CD4-positive, alpha-beta T cell (primary cell): ENCODE measurements around the gene MCL1. TPM values are rescaled to one million over a fixed set of nuclear protein-coding genes. Genes with fewer than 3 reads are reported as not detected.

Source experiments
- ATAC-seq: fragments of 200-7000 bp; cut with Tn5 transposase; one replicate; pipeline ENCODE4 v1.10.0; 2022; ENCODE audit warnings: mild to moderate bottlenecking; ENCODE audit not compliant: poor library complexity
- CTCF ChIA-PET: fragments of 350-600 bp; sonication (Branson Sonifier 250); formaldehyde crosslinking; loops from one replicate; lab custom pipeline; 2021; ENCODE audit warnings: antibody characterized with exemption, inconsistent platforms; lab: Charles Lee
- POLR2A ChIA-PET: fragments of 350-600 bp; sonication (Branson Sonifier 250); formaldehyde crosslinking; loops from one replicate; lab custom pipeline; 2021; ENCODE audit warnings: antibody characterized with exemption, inconsistent platforms; lab: Charles Lee
- DNase-seq, 14 experiments: peaks; one replicate each; pipeline ENCODE4 v3.0.0-alpha.2; 2013 to 2020; ENCODE audit warnings: mixed read lengths in 2 of 14
- H3K27ac ChIP-seq, 2 donors: one replicate each; pipeline versions ENCODE4 v1.5.1 to v1.7.0; 2013; ENCODE audit warnings: low read length in 2 of 2, low read depth in 1 of 2, mild to moderate bottlenecking in 1 of 2
- H3K27me3 ChIP-seq, 2 experiments: 1 replicate in 1 of 2; 2 replicates in 1 of 2; pipeline versions ENCODE4 v1.6.1 to v1.7.0; 2013; ENCODE audit warnings: low read length in 2 of 2, control low read depth in 1 of 2, mild to moderate bottlenecking in 1 of 2, moderate library complexity in 1 of 2; ENCODE audit not compliant: insufficient read depth in 2 of 2, control insufficient read depth in 1 of 2
- H3K36me3 ChIP-seq: one replicate; pipeline ENCODE4 v1.6.1; 2013; ENCODE audit warnings: low read length, control low read depth; ENCODE audit not compliant: insufficient read depth
- H3K4me1 ChIP-seq: one replicate; pipeline ENCODE4 v1.6.1; 2013; ENCODE audit warnings: low read length, control low read depth; ENCODE audit not compliant: insufficient read depth
- H3K4me3 ChIP-seq: one replicate; pipeline ENCODE4 v1.5.1; 2013; ENCODE audit warnings: mild to moderate bottlenecking, low read length, moderate library complexity
- H3K9me3 ChIP-seq, 2 experiments: 1 replicate in 1 of 2; 2 replicates in 1 of 2; pipeline versions ENCODE4 v1.6.1 to v1.7.0; 2013; ENCODE audit warnings: low read length in 2 of 2, mild to moderate bottlenecking in 2 of 2, control low read depth in 1 of 2, moderate library complexity in 1 of 2; ENCODE audit not compliant: control insufficient read depth in 1 of 2, insufficient read depth in 1 of 2
- H3K27ac Mint-ChIP-seq: one replicate; pipeline ENCODE4 v1.8.0; 2020; ENCODE audit warnings: mixed read lengths
- H3K27me3 Mint-ChIP-seq: one replicate; pipeline ENCODE4 v1.8.0; 2021; ENCODE audit warnings: mixed read lengths
- H3K36me3 Mint-ChIP-seq: one replicate; pipeline ENCODE4 v1.8.0; 2021; ENCODE audit warnings: low read depth, mixed read lengths
- H3K4me1 Mint-ChIP-seq: one replicate; pipeline ENCODE4 v1.8.0; 2021; ENCODE audit warnings: low read depth, mixed read lengths
- H3K4me3 Mint-ChIP-seq: one replicate; pipeline ENCODE4 v1.8.0; 2020; ENCODE audit warnings: mild to moderate bottlenecking, mixed read lengths
- H3K9me3 Mint-ChIP-seq: one replicate; pipeline ENCODE4 v1.8.0; 2020; ENCODE audit warnings: mixed read lengths
- intact Hi-C, 2 experiments: fragments of 100-400 bp; cut with DNase I in 1 of 2; cut with micrococcal nuclease in 1 of 2; formaldehyde crosslinking; loops; one replicate each; pipeline versions ENCODE4 v1.15.1 to v1.9.0; 2023 to 2025; cut with DNase I, micrococcal nuclease
- total RNA-seq, 174 experiments: library from RNA in 2 of 174; stranded (reverse) in 2 of 174; gene quantifications; one replicate each; pipeline ENCODE4 v1.2.3 and lab custom pipeline; 2021 to 2026
- TF ChIP-seq, protein P1 (sequence below): fragments of 200-600 bp; IDR thresholded peaks from one replicate; pipeline ENCODE4 v1.8.0; 2022; ENCODE audit warnings: antibody characterized with exemption, mild to moderate bottlenecking

Gene MCL1
- total RNA-seq, 2 experiments from 2014 or later = 737 to 747 TPM

DNA sequence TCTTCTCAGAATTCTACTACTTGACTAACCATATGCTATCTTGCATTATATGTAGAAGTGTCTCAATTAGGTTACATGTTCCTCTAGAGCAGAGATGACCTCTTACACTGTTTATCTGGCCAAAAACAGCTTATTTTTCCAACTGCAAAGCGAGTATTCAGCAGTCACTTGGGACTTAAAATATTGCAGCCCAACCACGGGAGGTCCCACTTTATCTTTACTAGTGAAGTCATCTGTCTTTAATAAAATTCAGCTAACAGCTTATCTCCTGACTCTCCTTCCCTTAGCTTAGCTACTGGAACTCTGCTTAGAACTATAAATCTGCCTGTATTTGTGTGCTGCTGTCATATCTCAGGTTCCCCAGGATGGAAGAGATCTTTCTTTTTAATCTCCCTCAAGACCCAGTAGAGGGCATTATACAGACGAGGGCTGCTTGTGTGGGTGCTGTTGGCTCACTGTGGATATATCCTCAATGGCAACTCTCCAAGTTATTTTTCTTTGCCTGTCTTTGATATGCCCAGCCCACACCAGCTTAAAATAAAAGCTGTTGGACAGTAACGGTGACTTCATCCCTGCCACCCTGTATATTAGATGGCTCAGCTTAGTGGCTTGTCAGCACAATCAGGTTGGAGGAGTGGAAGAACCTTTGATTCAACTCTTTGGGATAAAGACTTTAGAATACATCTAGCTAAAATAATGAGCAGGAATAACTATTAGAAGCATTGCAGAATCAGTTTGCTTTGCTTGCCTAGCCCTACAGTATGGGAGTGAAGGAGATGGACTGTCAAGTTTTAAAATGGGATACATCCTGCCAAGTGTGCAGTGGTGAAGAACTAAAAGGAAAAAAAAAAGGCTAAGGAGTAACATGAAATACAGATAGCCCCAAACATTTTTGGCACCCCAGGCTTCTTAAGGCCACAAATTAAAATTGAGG is 40.4 kb upstream of the MCL1 start:
- intact Hi-C loops = loop anchor here (2.0 to 10.0 kb wide), 3 partner anchors 155 to 535 kb away; partner anchors contain the start of gene TNFAIP8L2 (in 1 of the 2)
- ATAC-seq = peak; percentile 63
- no peak overlapping the region for H3K4me3 ChIP-seq
- TF ChIP-seq, protein P1, sequence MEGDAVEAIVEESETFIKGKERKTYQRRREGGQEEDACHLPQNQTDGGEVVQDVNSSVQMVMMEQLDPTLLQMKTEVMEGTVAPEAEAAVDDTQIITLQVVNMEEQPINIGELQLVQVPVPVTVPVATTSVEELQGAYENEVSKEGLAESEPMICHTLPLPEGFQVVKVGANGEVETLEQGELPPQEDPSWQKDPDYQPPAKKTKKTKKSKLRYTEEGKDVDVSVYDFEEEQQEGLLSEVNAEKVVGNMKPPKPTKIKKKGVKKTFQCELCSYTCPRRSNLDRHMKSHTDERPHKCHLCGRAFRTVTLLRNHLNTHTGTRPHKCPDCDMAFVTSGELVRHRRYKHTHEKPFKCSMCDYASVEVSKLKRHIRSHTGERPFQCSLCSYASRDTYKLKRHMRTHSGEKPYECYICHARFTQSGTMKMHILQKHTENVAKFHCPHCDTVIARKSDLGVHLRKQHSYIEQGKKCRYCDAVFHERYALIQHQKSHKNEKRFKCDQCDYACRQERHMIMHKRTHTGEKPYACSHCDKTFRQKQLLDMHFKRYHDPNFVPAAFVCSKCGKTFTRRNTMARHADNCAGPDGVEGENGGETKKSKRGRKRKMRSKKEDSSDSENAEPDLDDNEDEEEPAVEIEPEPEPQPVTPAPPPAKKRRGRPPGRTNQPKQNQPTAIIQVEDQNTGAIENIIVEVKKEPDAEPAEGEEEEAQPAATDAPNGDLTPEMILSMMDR = peak; percentile 11
- POLR2A ChIA-PET = interaction anchor here (0.6 to 14.1 kb wide), 6 partner anchors 9 to 71 kb away, joined by 3 to 501 read pairs (median 12); partner anchors contain the start of genes ADAMTSL4, ENSA and MCL1
- peak in 4 of 14 experiments; percentile 15 to 61 (median 45) for DNase-seq
- no peaks in the 10 kb centered on the region for H3K27me3 ChIP-seq
- peaks cover 47% of the 10 kb centered on the region for H3K36me3 ChIP-seq
- H3K27ac ChIP-seq = no peak overlapping the region
- Mint-ChIP-seq H3K27me3 (no peaks in the 10 kb centered on the region), H3K36me3 (peaks cover 73% of the 10 kb centered on the region), H3K9me3 (no peaks in the 10 kb centered on the region), H3K4me3 (peak overlapping the region; percentile 17), H3K4me1 (peaks cover 71% of the 10 kb centered on the region), H3K27ac (peak overlapping the region; percentile 84)
- peaks cover 41% of the 10 kb centered on the region for H3K4me1 ChIP-seq
- no peaks in the 10 kb centered on the region for H3K9me3 ChIP-seq
- CTCF ChIA-PET = interaction anchor here (0.8 to 7.3 kb wide), 10 partner anchors 8 to 71 kb away, joined by 3 to 131 read pairs (median 6); partner anchors contain the start of genes ADAMTSL4, ENSA and MCL1

DNA sequence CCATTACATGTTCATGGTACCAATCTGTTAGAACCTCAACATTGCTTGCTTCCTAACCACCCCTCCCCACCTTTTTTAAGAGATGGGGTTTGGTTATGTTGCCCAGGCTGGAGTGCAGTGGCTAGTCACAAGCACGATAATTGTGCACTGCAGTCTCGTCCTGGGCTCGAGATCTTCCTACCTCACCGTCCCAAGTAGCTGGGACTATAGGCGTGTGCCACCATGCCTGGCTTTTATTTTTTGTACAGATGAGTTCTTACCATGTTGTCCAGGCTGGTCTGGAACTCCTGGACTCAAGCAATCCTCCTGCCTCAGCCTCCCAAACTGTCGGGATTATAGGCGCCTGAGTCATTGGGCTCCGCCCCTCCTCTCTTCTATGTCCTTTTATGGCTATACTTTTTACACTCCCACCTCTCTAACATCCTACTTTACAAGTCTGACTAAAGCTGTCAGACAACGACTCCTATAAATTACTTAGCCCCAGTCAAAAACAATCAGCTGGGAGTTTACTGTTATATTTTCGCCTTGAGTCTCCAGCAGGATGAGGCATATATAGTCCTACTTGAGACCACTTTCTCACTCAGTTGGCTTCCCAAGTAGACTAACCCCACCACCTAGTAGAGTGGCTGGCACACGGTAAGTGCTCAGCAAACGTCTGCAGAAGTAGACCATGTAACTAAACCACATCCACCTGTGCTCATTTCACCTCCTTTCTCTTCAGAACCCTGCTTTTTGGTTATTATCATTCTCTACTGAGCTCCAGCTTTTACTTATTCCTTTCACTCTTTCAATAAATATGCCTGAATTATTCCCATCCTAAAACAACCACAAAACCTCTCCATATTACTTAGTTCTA is 36.2 kb upstream of the MCL1 start:
- CTCF ChIA-PET = interaction anchor here (0.9 to 3.6 kb wide), 3 partner anchors 14 to 54 kb away, joined by 3 to 28 read pairs (median 3); partner anchors contain the start of gene ENSA
- H3K27ac ChIP-seq = no peak overlapping the region
- POLR2A ChIA-PET = interaction anchor here (0.7 to 3.0 kb wide), 8 partner anchors 14 to 54 kb away, joined by 3 to 12 read pairs (median 6); partner anchors contain the start of genes ENSA and MCL1
- DNase-seq (peak in 3 of 14 experiments; percentile 33 to 57 (median 41)), ATAC-seq (no peak)
- TF ChIP-seq, protein P1 = no peak
- Mint-ChIP-seq H3K9me3 (no peaks in the 10 kb centered on the region), H3K27me3 (no peaks in the 10 kb centered on the region), H3K27ac (peak overlapping the region; percentile 68), H3K4me3 (peak overlapping the region; percentile 8), H3K4me1 (peaks cover 70% of the 10 kb centered on the region), H3K36me3 (peaks cover 52% of the 10 kb centered on the region)
- H3K27me3 ChIP-seq = no peaks in the 10 kb centered on the region
- H3K36me3 ChIP-seq = peaks cover 15% of the 10 kb centered on the region
- H3K4me1 ChIP-seq = peaks cover 62% of the 10 kb centered on the region
- no peak overlapping the region for H3K4me3 ChIP-seq
- intact Hi-C loops = no loop called here
- H3K9me3 ChIP-seq = no peaks in the 10 kb centered on the region
